Endothelial cell of hepatic sinusoid (primary cell): ENCODE measurements around the gene TMEM47.

ENCODE experiments used
- in situ Hi-C: cut with HindIII; loops from 2 replicates; pipeline ENCODE4 v1.10.0; 2017; ENCODE audit warnings: low sequenced_read_pairs

TMEM47 gene

DNA sequence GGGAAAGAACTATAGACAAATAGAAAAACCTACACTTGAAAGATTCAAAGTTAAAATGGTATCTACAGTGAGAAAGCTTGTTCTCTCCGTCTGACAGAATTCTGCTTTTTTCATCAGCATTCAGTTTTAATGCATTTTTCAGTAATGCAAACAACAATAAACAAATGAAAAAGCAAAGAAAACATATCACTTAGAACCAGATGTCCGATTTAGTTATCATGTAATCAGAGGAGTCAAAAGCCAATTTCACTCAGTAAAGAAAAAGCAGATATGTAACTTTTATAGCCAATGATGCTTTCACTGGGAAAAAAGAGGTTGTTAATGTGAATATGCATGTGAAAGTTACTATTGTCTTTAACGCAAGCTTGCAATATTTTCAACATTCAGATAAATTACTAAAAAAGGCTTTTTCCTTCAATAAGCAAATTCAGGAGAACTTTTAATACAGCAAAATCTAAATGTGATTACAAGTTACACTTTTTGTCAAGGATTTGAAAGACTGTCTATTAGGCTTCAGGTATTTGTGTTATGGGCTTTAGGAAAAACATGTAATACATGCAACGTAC, 70.7 kb downstream of the TMEM47 start:
- in situ Hi-C loops: no loop called here

GRCh38 chrX:34585561-34585960, 71.5 kb downstream of the TMEM47 start:
- in situ Hi-C loops: no loop called here

- in situ Hi-C loops: no loop called here
Observed at GRCh38 chrX:34584781-34585180, 72.3 kb downstream of the TMEM47 start.

DNA sequence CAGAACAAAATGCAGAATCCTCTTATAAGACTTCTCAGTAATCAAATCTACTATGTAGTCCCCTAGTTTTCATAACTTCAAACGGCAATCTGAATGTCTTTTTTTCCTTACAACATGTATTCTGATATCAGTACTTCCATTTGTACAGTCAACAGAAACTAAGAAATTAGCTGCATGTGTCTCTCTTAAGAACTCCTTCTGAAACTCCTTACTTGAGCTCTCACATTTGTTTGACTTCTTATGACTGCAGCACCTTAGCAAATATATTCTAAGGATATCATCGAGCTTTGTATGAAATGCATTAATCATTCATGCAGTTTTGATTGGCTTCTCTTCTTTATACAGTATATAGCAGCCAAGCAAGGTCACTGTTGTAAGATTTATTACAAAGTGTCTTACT, 77.0 kb downstream of the TMEM47 start:
- in situ Hi-C loops: no loop called here

DNA sequence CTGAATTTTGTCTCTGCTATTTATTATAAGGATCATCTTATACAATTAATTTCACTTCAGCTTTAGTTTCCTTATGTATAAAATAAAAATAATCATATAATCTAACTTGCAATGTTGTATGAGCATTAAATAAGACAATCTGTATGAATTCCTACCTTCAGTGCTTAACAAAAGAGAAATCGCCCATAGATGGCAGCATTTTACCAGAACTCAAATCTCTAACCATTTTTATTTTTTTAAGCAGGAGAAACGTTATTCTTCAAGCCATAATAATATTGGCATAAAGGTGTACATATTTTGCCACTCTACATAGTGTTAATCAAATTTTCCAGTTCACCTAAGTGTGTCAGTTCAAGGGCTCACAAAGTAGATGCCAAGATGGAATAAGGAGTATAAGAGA, 78.8 kb downstream of the TMEM47 start:
- in situ Hi-C loops: no loop called here
